Skeletal muscle tissue (tissue), 4 donors: ENCODE data around the gene KIF26B. TPM values are rescaled to one million over a fixed set of nuclear protein-coding genes. Genes with fewer than 3 reads are reported as not detected.

Experiments used
- H3K27ac ChIP-seq: one replicate; pipeline ENCODE4 v1.7.0; 2013; ENCODE audit warnings: mild to moderate bottlenecking, low read depth, low read length, inconsistent platforms
- H3K27me3 ChIP-seq, 3 donors: one replicate each; pipeline ENCODE4 v1.7.0; 2013; ENCODE audit warnings: low read length in 3 of 3; ENCODE audit not compliant: control insufficient read depth in 3 of 3, insufficient read depth in 3 of 3
- H3K36me3 ChIP-seq, 3 donors: one replicate each; pipeline ENCODE4 v1.7.0; 2013; ENCODE audit warnings: low read length in 3 of 3; ENCODE audit not compliant: control insufficient read depth in 3 of 3, insufficient read depth in 3 of 3
- H3K4me1 ChIP-seq, 3 donors: one replicate each; pipeline ENCODE4 v1.7.0; 2013; ENCODE audit warnings: low read length in 3 of 3, mild to moderate bottlenecking in 3 of 3; ENCODE audit not compliant: control insufficient read depth in 3 of 3, insufficient read depth in 3 of 3
- H3K4me3 ChIP-seq, 3 donors: one replicate each; pipeline ENCODE4 v1.7.0; 2013; ENCODE audit warnings: low read length in 3 of 3
- H3K9ac ChIP-seq, 3 donors: one replicate each; pipeline ENCODE4 v1.7.0; 2013; ENCODE audit warnings: low read length in 3 of 3, mild to moderate bottlenecking in 3 of 3, moderate library complexity in 2 of 3, low read depth in 1 of 3
- H3K9me3 ChIP-seq, 3 donors: one replicate each; pipeline ENCODE4 v1.7.0; 2013; ENCODE audit warnings: low read length in 3 of 3; ENCODE audit not compliant: control insufficient read depth in 3 of 3
- total RNA-seq: library from RNA; depleted of rRNA; stranded (reverse); fragments of >200 nt; gene quantifications from one replicate; pipeline ENCODE4 v1.2.3, GENCODE V29; 2014
- donor health status: Osteomylitis.

Gene KIF26B
- total RNA-seq, 1 donor from 2014 or later, result 0.52 TPM

DNA sequence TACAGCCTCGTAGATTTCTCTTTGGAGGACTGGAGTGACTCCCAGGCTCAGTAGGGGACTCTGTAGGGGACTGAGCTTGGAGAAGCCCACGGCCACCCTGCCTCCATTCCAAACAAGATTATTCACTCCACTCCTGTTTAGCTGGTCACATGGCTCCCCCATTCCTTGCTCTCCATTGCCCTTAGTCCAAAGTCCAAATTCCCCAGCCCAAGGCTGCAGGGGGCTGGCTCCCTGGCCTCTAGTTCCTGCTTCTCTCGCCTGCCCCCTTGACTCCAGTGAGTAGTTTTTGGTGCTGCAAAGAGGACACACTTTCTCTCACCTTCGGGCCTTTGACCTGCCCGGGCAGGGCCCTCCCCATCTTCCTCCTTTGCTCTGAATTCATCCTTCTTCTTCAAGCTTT, 403.3 kb downstream of the KIF26B start:
- no peak overlapping the region for H3K9ac ChIP-seq
- H3K27me3 ChIP-seq, result peaks cover 0 to 2% (median 0%) of the 10 kb centered on the region in 3 donors
- no peak overlapping the region for H3K4me3 ChIP-seq
- no peaks in the 10 kb centered on the region for H3K36me3 ChIP-seq
- no peak overlapping the region for H3K27ac ChIP-seq
- no peaks in the 10 kb centered on the region for H3K9me3 ChIP-seq
- no peaks in the 10 kb centered on the region for H3K4me1 ChIP-seq

DNA sequence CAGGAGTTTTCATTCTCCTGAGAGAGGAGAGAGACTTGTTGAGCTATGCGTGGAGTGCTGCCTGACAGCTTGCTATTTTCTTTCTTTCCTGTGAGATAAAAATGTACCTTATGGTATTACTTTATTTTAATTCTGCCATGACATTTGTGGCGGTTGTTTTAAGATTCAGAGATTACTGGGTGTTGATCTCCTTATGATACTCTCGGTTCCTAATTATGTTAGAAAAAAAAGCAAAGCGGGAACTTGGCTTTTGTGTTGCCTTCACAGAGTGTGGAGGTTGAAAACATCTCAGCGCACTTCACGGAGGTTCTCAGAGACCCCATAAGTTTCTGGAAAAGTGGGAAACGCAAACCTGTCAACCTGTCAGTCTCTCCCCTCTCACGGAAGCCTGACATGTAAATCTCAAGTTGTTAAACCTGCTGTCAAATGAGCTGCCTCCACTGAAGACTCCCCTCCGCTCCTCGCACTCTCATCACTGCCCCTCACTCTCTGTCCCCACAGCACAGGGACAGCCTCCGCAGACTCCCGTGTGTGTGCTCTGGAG, 405.6 kb downstream of the KIF26B start:
- no peak overlapping the region for H3K4me3 ChIP-seq
- H3K9me3 ChIP-seq, result no peaks in the 10 kb centered on the region
- no peaks in the 10 kb centered on the region for H3K4me1 ChIP-seq
- H3K27ac ChIP-seq, result no peak overlapping the region
- H3K27me3 ChIP-seq, result peaks cover 0 to 5% (median 0%) of the 10 kb centered on the region in 3 donors
- H3K9ac ChIP-seq, result no peak overlapping the region
- no peaks in the 10 kb centered on the region for H3K36me3 ChIP-seq

- H3K27me3 ChIP-seq, result peaks cover 0 to 5% (median 0%) of the 10 kb centered on the region in 3 donors
- no peaks in the 10 kb centered on the region for H3K9me3 ChIP-seq
- H3K27ac ChIP-seq, result no peak overlapping the region
- no peak overlapping the region for H3K4me3 ChIP-seq
- no peak overlapping the region for H3K9ac ChIP-seq
- H3K36me3 ChIP-seq, result no peaks in the 10 kb centered on the region
- no peaks in the 10 kb centered on the region for H3K4me1 ChIP-seq
Observed at GRCh38 chr1:245561665-245562234, 407.0 kb downstream of the KIF26B start.

GRCh38 chr1:245566134-245566533, 411.3 kb downstream of the KIF26B start:
- no peak overlapping the region for H3K27ac ChIP-seq
- no peak overlapping the region for H3K4me3 ChIP-seq
- no peaks in the 10 kb centered on the region for H3K9me3 ChIP-seq
- peaks cover 0 to 3% (median 0%) of the 10 kb centered on the region in 3 donors for H3K27me3 ChIP-seq
- H3K36me3 ChIP-seq, result no peaks in the 10 kb centered on the region
- peaks cover 0 to 2% (median 0%) of the 10 kb centered on the region in 3 donors for H3K4me1 ChIP-seq
- no peak overlapping the region for H3K9ac ChIP-seq

DNA sequence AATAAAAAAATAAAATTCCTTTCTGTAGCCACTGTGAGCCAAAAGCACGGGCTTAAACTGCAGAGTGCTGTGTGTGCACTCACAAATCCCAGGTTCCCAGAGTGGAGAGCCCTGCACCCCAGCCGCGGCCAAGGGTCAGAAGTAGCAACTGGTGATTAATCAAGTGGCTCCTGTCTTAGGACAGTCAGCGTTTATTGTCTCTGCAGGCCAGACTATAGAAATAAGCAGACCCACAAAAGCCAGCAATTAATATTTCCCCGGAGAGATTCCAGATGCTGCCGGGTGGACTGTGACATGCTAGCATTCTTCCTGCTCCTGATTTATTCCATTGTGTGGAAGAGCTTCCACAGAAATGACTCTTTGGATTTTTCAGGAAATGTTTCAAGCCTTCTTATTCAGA, 412.2 kb downstream of the KIF26B start:
- Histone ChIP-seq H3K4me1 (peaks cover 0 to 2% (median 0%) of the 10 kb centered on the region in 3 donors), H3K27ac (no peak overlapping the region), H3K27me3 (peaks cover 0 to 2% (median 1%) of the 10 kb centered on the region in 3 donors), H3K4me3 (no peak overlapping the region), H3K9me3 (no peaks in the 10 kb centered on the region), H3K9ac (no peak overlapping the region), H3K36me3 (no peaks in the 10 kb centered on the region)

DNA sequence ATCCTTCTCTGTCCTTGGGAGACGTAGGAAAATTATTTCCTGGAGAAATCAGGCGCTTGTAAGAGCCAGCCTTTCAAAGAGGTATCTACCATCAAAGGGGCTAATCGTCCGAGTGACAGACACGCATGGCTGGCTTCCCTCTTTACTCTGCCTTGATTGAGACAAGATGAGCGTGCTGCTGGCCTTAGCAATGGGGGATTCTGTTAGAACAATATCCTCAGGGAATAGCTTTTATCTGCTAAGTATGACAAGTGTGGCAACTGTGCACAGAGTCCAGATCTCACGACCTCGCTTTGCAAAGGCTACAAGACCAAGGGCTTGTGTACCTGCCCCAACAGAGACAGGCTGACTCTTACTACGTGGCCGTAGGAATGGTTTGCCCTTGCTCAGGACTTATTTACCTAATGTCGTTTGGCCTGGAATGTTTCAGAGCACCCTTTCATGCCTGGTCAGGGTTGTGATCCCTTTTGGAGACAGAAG, 417.1 kb downstream of the KIF26B start:
- Histone ChIP-seq H3K27me3 (peaks cover 0 to 4% (median 0%) of the 10 kb centered on the region in 3 donors), H3K9me3 (no peaks in the 10 kb centered on the region), H3K9ac (no peak overlapping the region), H3K27ac (no peak overlapping the region), H3K4me1 (peaks cover 0 to 1% (median 0%) of the 10 kb centered on the region in 3 donors), H3K36me3 (no peaks in the 10 kb centered on the region), H3K4me3 (no peak overlapping the region)

DNA sequence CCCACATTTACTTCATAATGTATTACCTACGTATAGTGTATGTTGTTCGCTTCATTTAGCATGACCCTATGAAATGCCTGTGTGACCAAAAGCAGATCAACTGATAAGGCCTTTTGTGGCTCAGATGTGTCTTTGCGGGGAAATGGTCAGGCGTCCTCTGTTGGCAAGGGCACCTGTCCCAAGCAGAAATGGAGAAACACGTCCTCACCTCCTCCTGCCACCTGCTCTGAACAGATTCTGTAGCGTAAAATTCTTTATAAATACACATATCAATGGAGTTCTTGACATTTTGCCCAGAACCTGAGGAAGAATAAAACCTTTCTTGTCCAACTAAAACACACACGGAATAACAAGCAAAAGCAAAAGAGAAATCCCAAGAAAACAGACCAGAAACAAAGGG, 417.9 kb downstream of the KIF26B start:
- H3K9me3 ChIP-seq, result no peaks in the 10 kb centered on the region
- peaks cover 0 to 7% (median 0%) of the 10 kb centered on the region in 3 donors for H3K27me3 ChIP-seq
- H3K4me3 ChIP-seq, result no peak overlapping the region
- H3K36me3 ChIP-seq, result no peaks in the 10 kb centered on the region
- H3K4me1 ChIP-seq, result no peaks in the 10 kb centered on the region
- H3K27ac ChIP-seq, result no peak overlapping the region
- no peak overlapping the region for H3K9ac ChIP-seq

DNA sequence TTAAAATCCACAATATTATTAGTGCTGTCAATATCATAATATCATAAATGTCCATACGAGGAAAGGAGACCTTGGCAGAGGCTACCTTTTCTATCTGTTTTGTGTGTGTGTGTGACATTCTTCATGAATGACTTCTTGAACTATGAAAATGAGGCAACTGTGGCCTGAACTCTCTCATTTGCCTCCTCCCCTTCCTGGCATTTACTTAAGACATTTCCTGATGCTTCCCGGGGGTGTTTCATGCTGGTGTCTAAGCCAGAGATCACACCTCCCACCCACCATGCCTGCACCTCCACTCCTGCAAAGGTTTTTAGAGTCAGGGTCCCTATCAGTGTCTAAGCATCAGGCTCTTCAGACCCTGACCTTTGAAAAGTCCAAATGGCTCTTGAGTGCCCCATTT, 420.9 kb downstream of the KIF26B start:
- Histone ChIP-seq H3K9me3 (no peaks in the 10 kb centered on the region), H3K4me1 (no peaks in the 10 kb centered on the region), H3K27me3 (peaks cover 0 to 20% (median 4%) of the 10 kb centered on the region in 3 donors), H3K36me3 (no peaks in the 10 kb centered on the region), H3K27ac (no peak overlapping the region), H3K9ac (no peak overlapping the region), H3K4me3 (no peak overlapping the region)

DNA sequence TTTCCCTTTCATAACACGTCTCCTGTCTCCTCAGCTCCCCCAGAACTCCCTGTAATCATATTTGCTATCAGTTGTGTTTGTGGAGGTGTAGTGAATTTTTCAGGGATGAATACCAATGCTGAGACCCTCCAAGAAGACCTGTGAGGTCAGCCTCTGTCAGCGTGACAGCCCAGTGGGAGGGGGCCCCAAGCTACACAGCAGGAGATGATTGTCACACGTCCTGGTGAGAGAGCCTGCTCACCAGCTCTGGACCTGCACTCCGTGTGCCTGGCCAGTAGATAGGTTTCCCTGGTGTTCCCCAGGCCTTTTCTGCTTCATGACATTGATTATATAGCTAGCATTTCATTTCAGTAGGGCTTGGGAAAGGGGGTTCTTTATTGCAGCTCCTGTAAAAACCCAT, 421.5 kb downstream of the KIF26B start:
- no peaks in the 10 kb centered on the region for H3K9me3 ChIP-seq
- no peak overlapping the region for H3K9ac ChIP-seq

More for the DNA sequence above, 421.5 kb downstream of the KIF26B start:
- Histone ChIP-seq H3K4me1 (no peaks in the 10 kb centered on the region), H3K36me3 (no peaks in the 10 kb centered on the region), H3K4me3 (no peak overlapping the region), H3K27ac (no peak overlapping the region), H3K27me3 (peaks cover 0 to 23% (median 4%) of the 10 kb centered on the region in 3 donors)
